Breast epithelium (tissue), 4 donors: ENCODE measurements around the gene PAK5. TPM values are rescaled to one million over a fixed set of nuclear protein-coding genes. Genes with fewer than 3 reads are reported as not detected.

ENCODE experiments used
- DNase-seq, 2 donors: peaks; one replicate each; pipeline ENCODE4 v3.0.0-alpha.2; 2019; ENCODE audit warnings: low spot score in 2 of 2
- H3K27ac ChIP-seq, 2 donors: fragments of 200-600 bp; sonication (generic) in 1 of 2; one replicate each; pipeline ENCODE4 v1.5.1; 2016 to 2019; ENCODE audit warnings: mild to moderate bottlenecking in 1 of 2
- H3K27me3 ChIP-seq, 2 donors: fragments of 200-600 bp; sonication (generic) in 1 of 2; one replicate each; pipeline versions ENCODE4 v1.5.1 to v1.6.0; 2017 to 2019; ENCODE audit warnings: control low read depth in 1 of 2, mild to moderate bottlenecking in 1 of 2
- H3K36me3 ChIP-seq: fragments of 200-600 bp; one replicate; pipeline ENCODE4 v1.5.1; 2019
- H3K4me1 ChIP-seq, 2 donors: fragments of 200-600 bp; sonication (generic); one replicate each; pipeline ENCODE4 v1.5.1; 2016 to 2019; ENCODE audit warnings: control low read depth in 1 of 2
- H3K4me3 ChIP-seq, 3 donors: fragments of 200-600 bp; sonication (generic); 1 replicate in 2 of 3; 2 replicates in 1 of 3; pipeline ENCODE4 v1.5.1; 2016 to 2019; ENCODE audit warnings: mild to moderate bottlenecking in 3 of 3, moderate library complexity in 2 of 3
- H3K9me3 ChIP-seq, 2 donors: fragments of 200-600 bp; sonication (generic) in 1 of 2; one replicate each; pipeline ENCODE4 v1.5.1; 2016 to 2019; ENCODE audit warnings: control low read depth in 1 of 2
- POLR2A ChIP-seq: fragments of 450-650 bp; IDR thresholded peaks from one replicate; pipeline ENCODE4 v1.6.1; 2016; ENCODE audit warnings: antibody characterized with exemption, mild to moderate bottlenecking, moderate library complexity
- POLR2AphosphoS5 ChIP-seq, 3 donors: sonication (generic); formaldehyde crosslinking; IDR thresholded peaks; one replicate each; pipeline ENCODE4 v1.6.1; 2017; ENCODE audit warnings: antibody characterized with exemption in 3 of 3
- intact Hi-C: fragments of 100-400 bp; cut with DNase I; formaldehyde crosslinking; loops from one replicate; pipeline ENCODE4 v1.15.1; 2023; ENCODE audit warnings: low total_unique reads
- total RNA-seq, 3 donors: library from RNA; depleted of rRNA; stranded (reverse); fragments of >200 nt; gene quantifications; one replicate each; pipeline ENCODE4 v1.1.0, GENCODE V29; 2016
- TF ChIP-seq, protein P1 (sequence below), 3 donors: fragments of 450-650 bp; IDR thresholded peaks; one replicate each; pipeline ENCODE4 v1.5.1; 2016 to 2017; ENCODE audit warnings: antibody characterized with exemption in 3 of 3, mild to moderate bottlenecking in 3 of 3, moderate library complexity in 3 of 3

The PAK5 gene
- total RNA-seq, 3 donors from 2014 or later: 0.66 to 1.3 TPM; not detected in 1

DNA sequence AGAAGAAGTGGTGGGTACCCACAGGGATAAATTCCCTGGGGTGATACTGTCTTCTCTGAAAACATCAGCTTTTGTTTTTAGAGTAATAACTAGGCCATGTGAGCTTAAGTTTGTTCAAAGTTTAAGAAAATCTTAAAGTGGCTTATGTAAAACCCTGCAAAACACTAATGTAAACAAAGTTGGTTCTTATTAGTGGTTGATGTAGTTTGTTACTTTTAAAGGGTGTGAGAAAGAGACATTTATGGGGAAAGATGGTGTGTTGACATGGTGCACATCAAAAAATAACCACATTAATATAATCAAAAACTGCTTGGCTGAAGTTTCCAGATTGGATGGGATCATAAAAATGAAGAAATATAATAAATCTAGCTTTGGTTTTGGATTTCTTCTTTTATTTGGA lies 204.5 kb downstream of the PAK5 start:
- Histone ChIP-seq H3K36me3 (no peaks in the 10 kb centered on the region), H3K9me3 (no peaks in the 10 kb centered on the region), H3K4me1 (no peaks in the 10 kb centered on the region), H3K27me3 (no peaks in the 10 kb centered on the region), H3K27ac (no peak overlapping the region), H3K4me3 (no peak overlapping the region)
- TF ChIP-seq POLR2A: no peak
- TF ChIP-seq, protein P1, sequence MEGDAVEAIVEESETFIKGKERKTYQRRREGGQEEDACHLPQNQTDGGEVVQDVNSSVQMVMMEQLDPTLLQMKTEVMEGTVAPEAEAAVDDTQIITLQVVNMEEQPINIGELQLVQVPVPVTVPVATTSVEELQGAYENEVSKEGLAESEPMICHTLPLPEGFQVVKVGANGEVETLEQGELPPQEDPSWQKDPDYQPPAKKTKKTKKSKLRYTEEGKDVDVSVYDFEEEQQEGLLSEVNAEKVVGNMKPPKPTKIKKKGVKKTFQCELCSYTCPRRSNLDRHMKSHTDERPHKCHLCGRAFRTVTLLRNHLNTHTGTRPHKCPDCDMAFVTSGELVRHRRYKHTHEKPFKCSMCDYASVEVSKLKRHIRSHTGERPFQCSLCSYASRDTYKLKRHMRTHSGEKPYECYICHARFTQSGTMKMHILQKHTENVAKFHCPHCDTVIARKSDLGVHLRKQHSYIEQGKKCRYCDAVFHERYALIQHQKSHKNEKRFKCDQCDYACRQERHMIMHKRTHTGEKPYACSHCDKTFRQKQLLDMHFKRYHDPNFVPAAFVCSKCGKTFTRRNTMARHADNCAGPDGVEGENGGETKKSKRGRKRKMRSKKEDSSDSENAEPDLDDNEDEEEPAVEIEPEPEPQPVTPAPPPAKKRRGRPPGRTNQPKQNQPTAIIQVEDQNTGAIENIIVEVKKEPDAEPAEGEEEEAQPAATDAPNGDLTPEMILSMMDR (IDR thresholded peaks at IDR 0.05): no peak
- TF ChIP-seq POLR2AphosphoS5 (IDR thresholded peaks at IDR 0.05): no peak
- intact Hi-C loops: no loop called here
- DNase-seq: no peak

DNA sequence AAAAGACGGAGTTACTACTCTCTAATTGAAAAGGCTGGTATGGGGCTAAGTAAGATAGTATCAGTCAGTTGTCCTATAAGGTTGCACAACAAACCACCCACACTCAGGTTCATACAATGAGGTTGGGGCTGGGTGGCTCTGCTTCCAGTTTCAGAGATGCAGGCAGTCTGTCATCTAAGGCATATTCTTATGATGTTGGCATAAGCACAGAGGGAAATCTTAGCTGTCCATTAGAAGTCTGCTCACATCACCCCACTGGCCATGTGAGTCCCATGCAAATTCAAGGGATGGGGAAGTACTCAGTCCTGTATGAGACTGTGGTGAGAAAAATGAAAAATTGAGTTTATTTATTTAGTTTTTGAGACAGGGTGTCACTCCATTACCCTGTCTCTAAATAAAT lies 205.9 kb downstream of the PAK5 start:
- intact Hi-C loops: no loop called here
- no peak overlapping the region for H3K27ac ChIP-seq
- DNase-seq: no peak
- TF ChIP-seq POLR2AphosphoS5 (IDR thresholded peaks at IDR 0.05): no peak
- TF ChIP-seq, protein P1 (IDR thresholded peaks at IDR 0.05): no peak
- no peak for TF ChIP-seq POLR2A
- no peaks in the 10 kb centered on the region for H3K36me3 ChIP-seq
- no peaks in the 10 kb centered on the region for H3K4me1 ChIP-seq
- H3K27me3 ChIP-seq: no peaks in the 10 kb centered on the region
- H3K9me3 ChIP-seq: no peaks in the 10 kb centered on the region
- H3K4me3 ChIP-seq: no peak overlapping the region

DNA sequence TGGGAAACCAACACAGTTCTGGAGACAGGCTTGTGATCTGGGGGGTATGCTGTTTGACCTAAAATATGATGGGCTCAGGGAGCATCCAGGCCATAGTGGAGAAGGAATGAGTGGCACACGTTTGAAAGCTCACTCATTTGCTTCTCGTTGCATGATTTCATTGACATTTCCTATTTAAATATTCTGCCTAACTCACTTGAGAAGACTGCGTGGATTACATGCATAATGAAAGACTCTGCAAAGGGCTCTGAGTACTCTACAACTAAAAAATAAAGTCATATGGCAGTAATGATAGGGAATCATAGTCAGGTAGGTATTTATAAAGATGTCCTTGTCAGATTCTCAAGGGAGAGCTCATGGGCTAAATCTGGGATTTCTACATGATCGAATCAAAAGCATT lies 206.6 kb downstream of the PAK5 start:
- no peaks in the 10 kb centered on the region for H3K4me1 ChIP-seq
- H3K36me3 ChIP-seq: no peaks in the 10 kb centered on the region
- no peak overlapping the region for H3K27ac ChIP-seq
- intact Hi-C loops: no loop called here
- no peak overlapping the region for H3K4me3 ChIP-seq
- DNase-seq: no peak
- no peaks in the 10 kb centered on the region for H3K9me3 ChIP-seq
- no peaks in the 10 kb centered on the region for H3K27me3 ChIP-seq
- TF ChIP-seq POLR2A: no peak
- no peak for TF ChIP-seq POLR2AphosphoS5 (IDR thresholded peaks at IDR 0.05)
- TF ChIP-seq, protein P1 (IDR thresholded peaks at IDR 0.05): no peak

DNA sequence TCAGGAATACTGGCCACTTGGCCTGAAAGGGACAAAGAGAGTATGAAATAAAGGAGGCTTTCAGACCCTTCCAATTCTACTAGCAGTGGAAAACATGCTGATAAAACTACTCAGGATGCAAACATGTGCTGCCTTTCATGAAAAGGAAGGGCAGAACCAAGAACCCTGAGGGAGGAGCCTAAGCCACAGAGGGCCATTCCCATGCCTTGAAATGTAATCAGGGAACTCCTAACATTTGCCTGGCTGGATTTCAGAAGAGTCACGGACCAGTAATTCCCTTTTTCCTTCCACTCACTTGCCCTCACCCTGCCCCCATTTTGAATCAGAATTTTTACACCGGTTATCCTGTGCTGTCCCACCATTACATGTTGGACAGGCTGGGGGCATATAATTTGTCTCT lies 208.3 kb downstream of the PAK5 start:
- no peak for DNase-seq
- H3K36me3 ChIP-seq: no peaks in the 10 kb centered on the region
- intact Hi-C loops: no loop called here
- H3K9me3 ChIP-seq: no peaks in the 10 kb centered on the region
- H3K4me3 ChIP-seq: no peak overlapping the region
- no peak overlapping the region for H3K27ac ChIP-seq
- no peaks in the 10 kb centered on the region for H3K4me1 ChIP-seq
- TF ChIP-seq POLR2A: no peak
- no peaks in the 10 kb centered on the region for H3K27me3 ChIP-seq

DNA sequence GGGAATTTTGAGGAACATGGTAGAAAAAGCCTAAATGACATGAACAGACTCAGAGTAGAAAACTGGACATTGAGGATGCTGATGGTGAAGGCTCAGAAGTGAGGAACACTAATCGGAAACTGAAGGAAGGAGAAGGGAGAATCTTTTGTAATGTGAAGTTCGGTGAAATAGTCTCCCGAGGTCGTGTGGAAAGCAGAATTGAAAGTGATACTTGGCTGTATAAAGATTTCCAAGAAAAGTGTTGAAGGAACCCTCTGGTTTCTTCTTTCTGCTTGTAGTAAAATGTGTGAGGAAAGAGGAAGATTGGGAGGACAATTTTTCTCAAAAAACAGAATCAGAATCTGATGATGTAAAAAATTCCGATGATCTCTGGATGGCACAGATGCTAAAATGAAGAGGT lies 209.0 kb downstream of the PAK5 start:
- H3K4me1 ChIP-seq: no peaks in the 10 kb centered on the region
- TF ChIP-seq POLR2AphosphoS5 (IDR thresholded peaks at IDR 0.05): no peak
- H3K36me3 ChIP-seq: no peaks in the 10 kb centered on the region
- no peaks in the 10 kb centered on the region for H3K27me3 ChIP-seq
- intact Hi-C loops: no loop called here
- DNase-seq: no peak
- H3K27ac ChIP-seq: no peak overlapping the region
- no peak overlapping the region for H3K4me3 ChIP-seq
- H3K9me3 ChIP-seq: no peaks in the 10 kb centered on the region

DNA sequence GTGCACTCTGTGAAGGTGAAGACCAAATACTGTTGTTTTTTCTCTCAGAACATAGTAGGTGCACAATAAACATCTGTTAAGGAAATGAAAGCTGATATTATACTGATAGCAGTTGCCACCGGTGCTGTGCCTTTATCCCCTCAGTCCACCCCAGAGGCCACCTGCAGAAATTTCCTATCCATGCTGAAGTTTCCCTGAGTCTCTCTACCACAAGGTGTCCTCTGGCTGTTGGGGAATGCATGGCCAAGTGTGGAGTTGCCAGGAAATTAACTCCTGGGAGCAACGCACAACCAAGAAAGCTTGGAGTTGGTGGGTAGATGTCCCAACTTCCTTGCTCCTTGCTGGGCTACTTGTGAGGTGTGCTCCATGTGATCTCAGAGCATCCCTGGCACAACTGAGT lies 210.3 kb downstream of the PAK5 start:
- no peaks in the 10 kb centered on the region for H3K27me3 ChIP-seq
- H3K4me3 ChIP-seq: no peak overlapping the region
- H3K36me3 ChIP-seq: no peaks in the 10 kb centered on the region
- H3K4me1 ChIP-seq: no peaks in the 10 kb centered on the region
- intact Hi-C loops: no loop called here
- TF ChIP-seq POLR2A (no peak), POLR2AphosphoS5 (IDR thresholded peaks at IDR 0.05) (no peak)
- TF ChIP-seq, protein P1 (IDR thresholded peaks at IDR 0.05): no peak
- H3K27ac ChIP-seq: no peak overlapping the region
- no peak for DNase-seq
- H3K9me3 ChIP-seq: no peaks in the 10 kb centered on the region
